EH (cell line): Measurements from ENCODE around the gene NDUFS7.

Experiments used
- DNase-seq: peaks from one replicate; pipeline ENCODE4 v3.0.0-alpha.2; 2015; ENCODE audit warnings: low read depth

Gene NDUFS7

DNA sequence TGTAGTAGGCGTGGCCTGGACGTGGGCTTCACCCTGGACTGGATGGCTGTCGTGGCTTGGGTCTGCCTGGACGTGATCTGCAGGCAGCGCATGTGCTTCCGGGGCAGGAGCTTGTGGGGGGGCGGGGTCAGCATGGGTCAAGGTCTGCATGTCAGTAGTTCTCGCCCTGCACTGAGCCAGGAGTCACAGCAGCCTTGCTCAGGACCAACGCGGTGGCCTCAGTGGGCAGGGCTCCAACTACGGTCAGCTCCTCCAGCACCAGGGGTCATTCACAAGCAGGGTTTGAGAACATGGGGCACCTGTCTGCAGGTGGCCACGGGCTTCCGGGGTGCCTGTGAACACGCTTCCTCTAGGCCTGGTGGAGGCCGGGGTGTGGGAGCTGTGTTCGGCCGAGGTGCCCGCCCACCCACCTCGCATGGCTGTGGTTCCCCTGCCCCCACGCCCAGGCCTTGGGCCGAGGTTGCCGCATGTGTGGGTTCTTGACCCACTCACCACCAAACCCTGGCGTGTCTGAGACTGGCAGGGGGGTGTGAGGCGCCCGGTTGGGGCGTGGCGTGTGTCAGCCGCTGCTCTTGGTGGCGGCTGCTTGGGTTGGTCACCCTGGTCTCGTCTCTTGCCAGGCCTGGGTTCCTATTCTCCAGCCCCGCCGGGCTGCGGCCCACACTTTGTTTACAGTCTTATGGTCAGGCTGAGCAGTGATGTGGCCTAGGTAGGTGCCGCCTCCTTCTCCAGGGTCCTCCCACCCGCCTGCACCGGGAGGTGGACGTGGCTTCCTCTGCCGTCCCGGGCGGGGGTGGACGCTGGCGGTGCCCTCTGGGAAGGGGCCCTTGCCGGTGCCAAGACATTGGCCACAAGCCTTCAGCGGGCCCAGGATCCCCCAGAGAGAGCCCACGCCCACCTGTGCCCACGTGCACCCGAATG, 49.7 kb downstream of the NDUFS7 start:
- no peak for DNase-seq

DNA sequence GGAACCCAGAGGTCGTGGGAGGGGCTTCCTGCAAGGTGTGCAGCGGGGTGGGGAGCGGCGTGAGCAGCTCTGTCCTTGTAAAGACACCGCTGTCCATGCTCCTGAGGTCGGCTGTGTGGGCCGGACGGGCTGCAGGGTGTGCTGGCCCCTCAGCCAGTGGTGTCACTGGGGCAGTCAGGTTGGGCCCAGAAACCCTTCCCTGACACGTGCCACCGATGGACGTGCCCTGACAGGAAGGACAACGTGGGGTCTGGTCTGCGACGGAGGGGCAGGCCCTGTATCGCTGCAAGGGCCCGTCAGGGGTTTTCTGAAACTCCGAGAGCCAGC, 50.3 kb downstream of the NDUFS7 start:
- DNase-seq, result no peak

DNA sequence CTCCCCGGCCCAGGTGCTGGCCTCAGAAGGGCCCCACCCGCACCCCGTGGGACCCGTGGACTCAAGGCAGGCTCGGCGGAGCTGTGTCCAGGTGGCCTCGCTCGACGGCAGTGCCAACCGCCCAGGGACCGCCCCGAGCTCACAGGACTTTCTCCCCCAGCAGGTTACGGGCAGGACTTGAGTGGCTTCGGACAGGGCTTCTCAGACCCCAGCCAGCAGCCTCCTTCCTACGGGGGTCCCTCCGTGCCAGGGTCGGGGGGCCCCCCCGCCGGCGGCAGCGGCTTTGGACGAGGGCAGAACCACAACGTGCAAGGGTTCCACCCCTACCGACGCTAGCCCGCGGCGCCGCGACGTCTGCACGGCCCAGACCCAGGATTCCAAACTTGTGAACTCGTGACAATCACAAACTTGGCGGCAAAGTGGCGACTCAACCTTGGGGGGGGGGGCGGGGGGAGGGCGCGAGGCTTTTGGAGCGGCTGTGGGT, 50.9 kb downstream of the NDUFS7 start:
- no peak for DNase-seq

DNA sequence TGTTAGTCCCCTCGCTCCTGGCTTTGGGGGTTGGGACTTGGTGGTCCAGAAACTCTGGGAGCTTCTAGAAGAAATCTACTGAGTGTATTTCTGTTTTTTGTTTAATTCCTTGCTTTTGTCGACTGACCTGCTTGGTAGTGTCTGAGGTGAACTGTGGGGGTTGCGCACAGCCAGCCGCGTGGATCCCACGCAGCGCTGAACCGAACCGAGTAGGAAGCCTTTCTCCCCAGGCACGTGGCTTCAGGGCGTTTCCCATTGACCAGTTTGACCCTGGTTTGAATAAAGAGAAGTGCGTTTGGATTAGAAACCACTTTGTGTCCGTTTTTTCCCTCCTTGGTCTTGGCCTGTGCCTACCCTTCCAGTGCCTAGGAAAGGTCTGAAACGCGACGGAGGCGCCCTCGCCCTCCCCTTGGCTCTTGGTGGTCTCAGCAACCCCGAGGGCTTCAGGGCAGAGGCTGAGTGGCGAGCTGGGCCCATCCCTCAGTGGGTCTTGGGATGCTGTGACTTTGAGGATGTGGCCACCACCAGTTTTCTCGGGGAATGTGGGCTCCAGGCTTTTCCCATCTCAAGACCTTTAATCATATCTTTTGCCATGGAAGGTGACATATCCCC, 51.8 kb downstream of the NDUFS7 start:
- DNase-seq, result no peak

DNA sequence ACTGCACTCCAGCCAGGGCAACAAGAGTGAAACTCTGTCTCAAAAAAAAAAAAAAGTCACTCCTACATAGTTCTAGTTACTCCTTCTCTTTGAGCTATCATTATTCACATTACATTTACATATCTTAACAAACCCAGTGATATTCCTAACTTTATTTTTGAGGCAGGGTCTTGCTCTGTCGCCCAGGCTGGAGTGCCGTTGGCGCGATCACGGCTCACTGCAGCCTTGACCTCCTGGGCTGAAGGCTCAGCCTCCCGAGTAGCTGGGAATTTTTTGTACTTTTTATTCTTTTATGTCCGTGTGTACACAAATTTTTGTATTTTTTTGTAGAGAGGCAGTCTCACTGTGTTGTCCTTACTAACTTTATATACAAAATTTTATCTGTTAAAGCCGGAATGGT, 53.9 kb downstream of the NDUFS7 start:
- no peak for DNase-seq

DNA sequence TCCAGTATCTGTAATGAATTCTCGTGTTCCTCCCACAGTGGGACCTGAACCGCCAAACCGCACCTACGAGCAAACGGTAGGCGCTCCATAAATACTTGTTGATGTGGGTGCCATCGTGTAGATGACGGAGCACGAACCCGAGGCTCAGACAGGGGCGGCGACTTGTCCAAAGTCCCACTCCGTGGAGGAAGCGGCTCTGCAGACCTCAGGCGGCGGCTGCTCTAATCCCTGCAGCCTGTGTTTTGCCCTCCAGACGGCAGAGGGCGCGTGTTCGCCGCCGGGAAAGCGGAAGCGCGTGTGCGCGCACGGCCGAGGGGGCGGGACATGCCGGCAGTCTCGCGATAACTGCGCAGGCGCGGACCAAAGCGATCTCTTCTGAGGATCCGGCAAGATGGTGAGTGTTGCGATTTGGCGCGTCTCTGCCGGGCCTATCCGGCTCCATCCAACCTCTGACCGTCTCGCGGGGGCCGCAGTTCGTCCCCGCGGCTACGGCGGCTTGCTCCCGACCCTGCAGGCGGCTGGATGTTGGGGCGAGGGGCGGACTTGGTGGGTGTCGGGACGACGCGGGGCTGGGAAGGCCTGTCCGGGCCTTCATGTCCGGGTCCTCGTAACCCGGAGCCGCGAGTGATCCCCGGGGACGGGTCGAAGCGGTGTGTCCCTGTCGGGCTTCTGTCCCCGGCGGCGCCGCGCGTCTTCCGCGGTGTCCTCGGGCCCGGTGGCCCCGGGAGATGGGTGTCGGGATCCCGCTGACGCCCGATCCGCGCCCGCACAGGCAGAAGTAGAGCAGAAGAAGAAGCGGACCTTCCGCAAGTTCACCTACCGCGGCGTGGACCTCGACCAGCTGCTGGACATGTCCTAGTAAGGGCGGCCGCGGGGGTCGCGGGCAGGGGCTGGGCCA, 54.6 kb downstream of the NDUFS7 start, which contains the start of gene RPS15:
TSS of gene RPS15 (plus strand) at position 362 of the 898 bp plus-strand sequence. CDS start at position 392, 30 bp downstream.
- peak; percentile 91 for DNase-seq

DNA sequence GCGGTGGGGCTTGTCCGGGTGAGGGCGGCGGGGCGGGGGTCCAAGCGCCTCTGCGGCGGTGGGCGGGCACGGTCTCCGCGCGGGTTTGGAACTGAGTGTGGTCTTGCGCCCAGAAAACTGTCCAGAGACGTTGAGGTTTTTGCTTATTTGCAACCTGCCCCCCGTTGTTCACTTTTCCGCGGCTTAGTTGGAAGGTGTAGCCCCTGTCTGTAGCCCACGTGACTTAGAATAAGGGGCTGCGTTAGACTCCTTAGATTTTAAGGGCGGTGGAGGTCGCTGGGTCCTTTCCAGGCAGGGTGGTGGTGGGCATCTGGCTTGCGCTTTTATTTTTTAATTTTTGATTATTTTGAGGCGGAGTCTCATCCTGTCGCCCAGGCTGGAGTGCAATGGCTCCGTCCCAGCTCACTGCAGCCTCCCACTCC, 55.2 kb downstream of the NDUFS7 start:
- no peak for DNase-seq

DNA sequence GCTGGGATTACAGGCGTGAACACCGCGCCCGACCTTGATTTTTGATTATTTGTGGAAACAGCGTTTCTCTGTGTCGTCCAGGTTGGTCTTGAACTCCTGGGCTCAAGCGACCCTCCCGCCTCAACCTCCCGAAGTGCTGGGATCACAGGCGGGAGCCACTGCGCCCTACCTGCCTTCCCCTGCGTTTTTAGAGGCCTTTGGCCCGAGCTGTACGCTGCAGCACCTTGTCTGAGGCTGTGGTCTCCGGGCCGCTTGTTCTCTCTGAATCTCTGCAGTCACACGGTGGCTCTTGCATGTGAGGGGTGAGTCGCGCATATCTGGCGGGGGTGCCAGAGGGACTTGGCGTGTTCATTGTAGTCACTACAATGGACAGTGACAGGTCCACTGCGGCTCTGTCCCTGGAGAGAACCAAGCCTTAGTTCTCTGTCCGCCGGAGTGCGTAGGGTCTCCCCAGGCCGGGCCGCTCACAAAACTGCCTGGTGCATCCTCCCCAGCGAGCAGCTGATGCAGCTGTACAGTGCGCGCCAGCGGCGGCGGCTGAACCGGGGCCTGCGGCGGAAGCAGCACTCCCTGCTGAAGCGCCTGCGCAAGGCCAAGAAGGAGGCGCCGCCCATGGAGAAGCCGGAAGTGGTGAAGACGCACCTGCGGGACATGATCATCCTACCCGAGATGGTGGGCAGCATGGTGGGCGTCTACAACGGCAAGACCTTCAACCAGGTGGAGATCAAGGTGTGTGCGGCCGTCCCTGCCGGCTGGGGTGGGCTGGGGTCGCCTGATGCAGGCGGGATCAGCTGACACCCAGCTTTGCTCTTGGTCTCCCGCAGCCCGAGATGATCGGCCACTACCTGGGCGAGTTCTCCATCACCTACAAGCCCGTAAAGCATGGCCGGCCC, 56.1 kb downstream of the NDUFS7 start:
- DNase-seq, result peak; percentile 50

DNA sequence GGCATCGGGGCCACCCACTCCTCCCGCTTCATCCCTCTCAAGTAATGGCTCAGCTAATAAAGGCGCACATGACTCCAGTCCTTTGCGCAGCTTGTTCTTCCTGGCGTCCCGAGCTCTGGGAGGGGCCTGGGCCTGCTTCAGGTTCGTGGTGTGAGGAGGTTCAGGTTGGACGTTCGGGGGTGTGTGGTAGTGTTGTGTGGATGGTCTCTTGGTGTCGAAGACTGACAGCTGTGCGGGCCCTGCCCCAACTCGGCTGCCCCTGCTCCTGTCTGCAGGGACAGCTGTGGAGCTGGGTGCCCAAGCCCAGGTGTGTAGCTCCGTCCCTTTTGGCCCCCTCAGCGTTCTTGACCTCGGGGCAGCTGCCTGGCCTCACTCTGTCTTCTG, 56.7 kb downstream of the NDUFS7 start:
- DNase-seq, result no peak

DNA sequence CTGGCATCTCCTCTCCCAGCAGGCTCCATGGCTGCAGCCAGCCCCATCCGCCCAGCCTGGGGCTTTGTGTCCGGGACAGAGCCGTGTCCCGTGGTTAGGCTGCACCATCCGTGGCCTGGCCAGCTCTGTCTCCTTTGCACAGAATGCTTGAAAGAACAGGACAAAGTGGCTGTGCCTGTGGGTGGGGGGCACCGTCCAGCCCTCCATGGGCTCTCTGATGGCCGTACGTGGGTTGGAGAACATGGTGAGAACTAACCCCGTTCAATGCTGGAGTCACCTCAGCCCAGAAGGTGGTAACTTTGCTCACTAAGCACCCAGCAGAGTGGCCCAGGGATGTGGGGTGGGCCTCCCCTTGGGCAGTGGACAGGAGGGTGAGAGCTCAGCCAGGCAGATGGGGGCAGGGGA, 57.3 kb downstream of the NDUFS7 start:
- DNase-seq, result no peak

DNA sequence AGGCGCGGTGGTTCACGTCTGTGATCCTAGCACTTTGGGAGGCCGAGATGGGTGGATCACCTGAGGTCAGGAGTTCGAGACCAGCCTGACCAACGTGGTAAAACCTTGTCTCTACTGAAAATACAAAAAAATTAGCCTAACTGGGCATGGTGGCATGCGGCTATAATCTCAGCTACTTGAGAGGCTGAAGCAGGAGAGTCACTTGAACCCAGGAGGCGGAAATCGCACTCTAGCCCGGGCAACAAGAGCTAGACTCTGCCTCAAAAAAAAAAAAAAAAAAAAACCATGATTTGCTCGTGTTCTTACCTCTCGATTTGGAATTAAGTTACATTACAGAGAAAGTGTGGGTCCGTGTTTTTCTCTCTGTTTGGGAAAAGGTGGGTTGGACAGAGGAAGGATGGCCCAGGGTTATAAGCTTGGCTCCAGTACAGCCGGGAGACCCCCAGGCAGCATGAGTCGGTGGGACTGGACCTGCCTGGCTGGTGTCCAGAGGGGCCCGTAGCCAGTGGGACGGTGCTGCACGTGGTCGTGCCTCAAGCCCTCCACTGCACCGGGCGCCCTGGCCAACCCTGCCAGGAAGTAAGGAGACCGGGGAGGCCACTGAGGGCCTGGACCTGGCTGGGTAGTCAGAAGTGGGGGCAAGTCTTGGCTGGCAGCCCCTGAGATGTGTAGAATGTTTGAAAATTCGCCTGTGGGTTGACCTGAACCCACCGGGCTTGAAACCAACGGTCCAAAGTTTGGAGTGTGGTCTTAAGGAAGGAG, 58.2 kb downstream of the NDUFS7 start:
- DNase-seq, result no peak
